ENCODE data around the gene CHST3. TPM values are rescaled to one million over a fixed set of nuclear protein-coding genes. Genes with fewer than 3 reads are reported as not detected.
"Not testable (repeated sequence)": the region's sequence is repeated elsewhere in the genome, so short reads cannot be mapped to it uniquely, and the experiment has no call there.

Gene CHST3, protein sequence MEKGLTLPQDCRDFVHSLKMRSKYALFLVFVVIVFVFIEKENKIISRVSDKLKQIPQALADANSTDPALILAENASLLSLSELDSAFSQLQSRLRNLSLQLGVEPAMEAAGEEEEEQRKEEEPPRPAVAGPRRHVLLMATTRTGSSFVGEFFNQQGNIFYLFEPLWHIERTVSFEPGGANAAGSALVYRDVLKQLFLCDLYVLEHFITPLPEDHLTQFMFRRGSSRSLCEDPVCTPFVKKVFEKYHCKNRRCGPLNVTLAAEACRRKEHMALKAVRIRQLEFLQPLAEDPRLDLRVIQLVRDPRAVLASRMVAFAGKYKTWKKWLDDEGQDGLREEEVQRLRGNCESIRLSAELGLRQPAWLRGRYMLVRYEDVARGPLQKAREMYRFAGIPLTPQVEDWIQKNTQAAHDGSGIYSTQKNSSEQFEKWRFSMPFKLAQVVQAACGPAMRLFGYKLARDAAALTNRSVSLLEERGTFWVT
- total RNA-seq: under 1 TPM in 1 of 2 experiments, not detected in 1; 0.05 TPM

DNA sequence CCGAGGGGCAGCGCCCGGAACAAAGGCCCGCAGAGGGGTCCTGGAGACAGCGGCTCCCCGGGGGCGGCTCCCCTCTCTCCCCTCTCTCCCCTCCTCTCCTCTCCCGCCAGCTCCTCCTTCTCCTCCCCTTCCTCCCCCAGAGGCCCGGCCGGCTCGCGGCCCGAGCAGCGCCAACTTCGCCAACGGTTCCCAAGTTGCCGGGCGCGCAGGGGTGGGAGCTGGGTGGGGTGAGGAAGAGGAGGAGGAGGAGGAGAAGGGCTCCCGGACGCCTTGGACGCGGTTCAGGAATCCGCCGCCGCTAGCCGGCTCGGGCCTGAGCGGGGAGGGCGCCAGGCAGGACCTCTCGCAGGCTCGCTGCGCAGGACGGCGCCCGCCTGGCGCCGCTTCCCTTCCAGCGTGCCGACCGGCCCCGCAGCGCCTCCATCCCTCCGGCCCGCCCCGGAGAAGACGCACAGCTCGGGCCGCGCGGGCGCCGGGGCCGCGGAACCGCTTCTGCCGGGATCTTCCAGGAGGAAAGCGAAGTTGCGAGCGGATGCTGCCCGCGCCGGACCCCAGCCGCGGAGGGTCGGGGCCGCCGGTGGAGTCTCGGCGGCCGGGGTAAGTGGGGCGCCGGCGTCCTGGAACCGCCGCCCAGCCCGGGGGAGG lies at the start of gene CHST3:
CHST3 (plus strand) TSS at position 298 of the 645 bp plus-strand sequence. CDS start 41,448 bp downstream, outside the sequence.
- Mint-ChIP-seq H3K36me3 (no peaks in the 10 kb centered on the region), H3K4me3 (peak within 1 kb of the TSS; percentile 20), H3K4me1 (peaks cover 4% of the 10 kb centered on the region), H3K27me3 (peaks cover 78% of the 10 kb centered on the region), H3K9me3 (ENCODE audit: low read depth) (no peaks in the 10 kb centered on the region), H3K27ac (no peak within 1 kb of the TSS)
- ATAC-seq: peak; percentile 60
- CTCF ChIA-PET: no interaction called here
- DNase-seq: no peak

DNA sequence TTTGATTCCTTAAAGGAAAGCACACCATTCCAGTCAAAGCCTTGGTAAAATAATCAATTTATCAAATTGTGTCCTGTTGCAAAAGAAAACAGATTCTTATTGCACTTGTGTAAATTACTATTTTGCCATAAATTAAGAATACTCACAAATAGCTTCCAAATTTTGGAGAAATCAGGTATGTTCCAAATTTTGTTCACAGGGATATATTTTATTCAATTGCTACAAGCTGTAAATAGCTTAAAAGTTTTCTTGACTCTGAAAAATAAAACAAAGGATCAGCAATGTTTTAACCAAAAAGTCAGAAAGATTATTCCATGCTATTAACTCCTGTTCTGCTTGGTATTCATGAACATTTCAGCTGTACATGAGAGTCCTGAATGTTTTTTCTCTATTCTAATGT lies 47.4 kb upstream of the CHST3 start:
- H3K27ac Mint-ChIP-seq: no peak overlapping the region
- CTCF ChIA-PET: interaction anchor here (1.0 kb wide), 1 partner anchor 20 kb away, joined by 3 read pairs; no protein-coding TSS in a partner anchor
- no peaks in the 10 kb centered on the region for H3K36me3 Mint-ChIP-seq
- H3K4me1 Mint-ChIP-seq: no peaks in the 10 kb centered on the region
- no peak for ATAC-seq
- peaks cover 9% of the 10 kb centered on the region for H3K27me3 Mint-ChIP-seq
- H3K9me3 Mint-ChIP-seq (ENCODE audit: low read depth): peaks cover 2% of the 10 kb centered on the region
- no peak overlapping the region for H3K4me3 Mint-ChIP-seq
- DNase-seq: no peak

GRCh38 chr10:71918992-71919391 lies 45.2 kb upstream of the CHST3 start:
- no peak overlapping the region for H3K4me3 Mint-ChIP-seq
- ATAC-seq: no peak
- no peak for DNase-seq
- H3K36me3 Mint-ChIP-seq: no peaks in the 10 kb centered on the region
- H3K27me3 Mint-ChIP-seq: peaks cover 9% of the 10 kb centered on the region
- CTCF ChIA-PET: no interaction called here
- peaks cover 2% of the 10 kb centered on the region for H3K9me3 Mint-ChIP-seq (ENCODE audit: low read depth)
- H3K4me1 Mint-ChIP-seq: no peaks in the 10 kb centered on the region
- no peak overlapping the region for H3K27ac Mint-ChIP-seq

DNA sequence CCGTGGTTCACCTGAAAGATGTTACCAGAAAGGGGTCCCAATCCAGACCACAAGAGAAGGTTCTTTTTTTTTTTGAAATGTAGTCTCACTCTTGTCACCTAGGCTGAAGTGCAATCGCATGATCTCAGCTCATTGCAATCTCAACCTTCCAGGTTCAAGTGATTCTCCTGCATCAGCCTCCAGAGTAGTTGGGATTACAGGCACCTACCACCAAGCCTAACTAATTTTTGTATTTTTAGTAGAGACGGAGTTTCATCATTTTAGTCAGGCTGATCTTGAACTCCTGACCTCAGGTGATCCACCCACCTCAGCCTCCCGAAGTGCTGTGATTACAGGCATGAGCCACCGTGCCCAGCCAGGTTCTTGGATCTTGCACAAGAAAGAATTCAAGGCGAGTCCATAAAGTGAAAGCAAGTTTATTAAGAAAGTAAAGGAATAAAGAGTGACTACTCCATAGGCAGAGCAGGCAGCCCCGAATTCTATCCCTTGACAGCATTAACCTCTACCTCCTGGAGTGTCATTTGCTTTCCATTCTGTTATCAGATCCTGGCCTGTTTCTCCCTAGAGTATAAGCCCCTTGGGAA lies 44.1 kb upstream of the CHST3 start:
- H3K36me3 Mint-ChIP-seq; H3K4me3 Mint-ChIP-seq; ATAC-seq; H3K27me3 Mint-ChIP-seq; DNase-seq; H3K4me1 Mint-ChIP-seq; H3K9me3 Mint-ChIP-seq (ENCODE audit: low read depth); CTCF ChIA-PET; H3K27ac Mint-ChIP-seq: not testable (repeated sequence)

DNA sequence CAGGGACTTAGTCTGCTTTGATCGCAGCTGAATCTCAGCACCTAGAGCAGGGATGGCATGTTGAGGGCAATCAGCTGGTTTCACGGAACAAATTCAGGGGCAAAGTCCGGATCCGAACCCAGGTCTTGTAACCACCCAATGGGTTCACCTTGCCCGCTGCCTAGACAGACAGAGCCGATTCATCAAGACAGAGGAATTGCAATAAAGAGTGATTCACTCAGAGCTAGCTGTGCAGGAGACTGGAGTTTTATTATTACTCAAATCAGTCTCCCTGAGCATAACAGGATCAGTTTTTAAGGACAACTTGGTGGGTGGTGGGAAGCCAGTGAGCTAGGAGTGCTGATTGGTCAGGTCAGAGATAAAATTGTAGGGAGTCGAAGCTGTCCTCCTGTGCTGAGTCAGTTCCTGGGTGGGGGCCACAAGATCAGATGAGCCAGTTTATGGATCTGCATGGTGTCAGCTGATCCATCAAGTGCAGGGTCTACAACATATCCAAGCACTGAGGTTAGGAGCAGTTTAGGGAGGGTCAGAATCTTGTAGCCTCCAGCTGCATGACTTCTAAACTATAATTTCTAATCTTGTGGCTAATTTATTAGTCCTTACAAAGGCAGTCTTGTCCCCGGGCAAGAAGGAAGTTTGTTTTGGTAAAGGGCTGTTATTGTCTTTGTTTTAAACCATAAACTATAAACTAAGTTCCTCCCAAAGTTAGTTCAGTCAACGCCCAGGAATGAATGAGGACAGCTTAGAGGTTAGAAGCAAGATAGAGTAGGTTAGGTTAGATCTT lies 43.5 kb upstream of the CHST3 start:
- Mint-ChIP-seq H3K36me3 (no peaks in the 10 kb centered on the region), H3K27me3 (peaks cover 9% of the 10 kb centered on the region), H3K9me3 (ENCODE audit: low read depth) (peaks cover 2% of the 10 kb centered on the region), H3K27ac (no peak overlapping the region), H3K4me1 (no peaks in the 10 kb centered on the region), H3K4me3 (no peak overlapping the region)
- DNase-seq (no peak), ATAC-seq (no peak)
- CTCF ChIA-PET: no interaction called here

GRCh38 chr10:71921324-71922027 lies 42.7 kb upstream of the CHST3 start:
- Mint-ChIP-seq H3K27ac (no peak overlapping the region), H3K9me3 (ENCODE audit: low read depth) (no peaks in the 10 kb centered on the region), H3K36me3 (no peaks in the 10 kb centered on the region), H3K27me3 (peaks cover 9% of the 10 kb centered on the region), H3K4me3 (no peak overlapping the region), H3K4me1 (no peaks in the 10 kb centered on the region)
- DNase-seq (no peak), ATAC-seq (no peak)
- CTCF ChIA-PET: no interaction called here

- H3K4me3 Mint-ChIP-seq: no peak overlapping the region
- CTCF ChIA-PET: no interaction called here
- peaks cover 7% of the 10 kb centered on the region for H3K27me3 Mint-ChIP-seq
- DNase-seq (no peak), ATAC-seq (no peak)
- H3K36me3 Mint-ChIP-seq: no peaks in the 10 kb centered on the region
- no peaks in the 10 kb centered on the region for H3K9me3 Mint-ChIP-seq (ENCODE audit: low read depth)
- H3K27ac Mint-ChIP-seq: no peak overlapping the region
- no peaks in the 10 kb centered on the region for H3K4me1 Mint-ChIP-seq
Measured at GRCh38 chr10:71923138-71923692, 41.0 kb upstream of the CHST3 start.

DNA sequence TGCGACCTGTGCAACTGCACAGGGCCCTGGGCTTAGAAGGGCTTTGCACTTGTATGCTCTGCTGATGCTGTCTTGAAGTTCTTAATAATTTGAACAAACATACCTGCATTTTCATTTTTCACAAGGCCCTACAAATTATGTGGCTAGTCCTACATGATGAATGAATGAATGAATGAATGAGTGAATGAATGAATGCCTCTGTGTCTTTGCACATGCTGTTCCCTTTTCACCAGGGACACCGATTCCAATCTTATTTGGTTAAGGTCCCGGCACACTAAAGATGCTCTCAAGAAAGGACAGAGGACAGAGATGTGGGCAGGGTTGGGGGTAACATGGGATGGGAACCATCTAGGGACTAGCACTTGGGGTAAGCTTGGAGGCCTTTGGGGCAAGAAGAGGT lies 39.4 kb upstream of the CHST3 start:
- H3K9me3 Mint-ChIP-seq (ENCODE audit: low read depth): no peaks in the 10 kb centered on the region
- H3K4me3 Mint-ChIP-seq: no peak overlapping the region
- ATAC-seq (no peak), DNase-seq (no peak)
- no peak overlapping the region for H3K27ac Mint-ChIP-seq
- H3K27me3 Mint-ChIP-seq: peaks cover 3% of the 10 kb centered on the region
- no peaks in the 10 kb centered on the region for H3K36me3 Mint-ChIP-seq
- no peaks in the 10 kb centered on the region for H3K4me1 Mint-ChIP-seq
- CTCF ChIA-PET: no interaction called here

- Mint-ChIP-seq H3K9me3 (ENCODE audit: low read depth) (no peaks in the 10 kb centered on the region), H3K4me1 (no peaks in the 10 kb centered on the region), H3K36me3 (no peaks in the 10 kb centered on the region), H3K27me3 (peaks cover 15% of the 10 kb centered on the region), H3K4me3 (no peak overlapping the region), H3K27ac (no peak overlapping the region)
- CTCF ChIA-PET: no interaction called here
- ATAC-seq: no peak
- DNase-seq: no peak
Measured at GRCh38 chr10:71927159-71927558, 37.0 kb upstream of the CHST3 start.

DNA sequence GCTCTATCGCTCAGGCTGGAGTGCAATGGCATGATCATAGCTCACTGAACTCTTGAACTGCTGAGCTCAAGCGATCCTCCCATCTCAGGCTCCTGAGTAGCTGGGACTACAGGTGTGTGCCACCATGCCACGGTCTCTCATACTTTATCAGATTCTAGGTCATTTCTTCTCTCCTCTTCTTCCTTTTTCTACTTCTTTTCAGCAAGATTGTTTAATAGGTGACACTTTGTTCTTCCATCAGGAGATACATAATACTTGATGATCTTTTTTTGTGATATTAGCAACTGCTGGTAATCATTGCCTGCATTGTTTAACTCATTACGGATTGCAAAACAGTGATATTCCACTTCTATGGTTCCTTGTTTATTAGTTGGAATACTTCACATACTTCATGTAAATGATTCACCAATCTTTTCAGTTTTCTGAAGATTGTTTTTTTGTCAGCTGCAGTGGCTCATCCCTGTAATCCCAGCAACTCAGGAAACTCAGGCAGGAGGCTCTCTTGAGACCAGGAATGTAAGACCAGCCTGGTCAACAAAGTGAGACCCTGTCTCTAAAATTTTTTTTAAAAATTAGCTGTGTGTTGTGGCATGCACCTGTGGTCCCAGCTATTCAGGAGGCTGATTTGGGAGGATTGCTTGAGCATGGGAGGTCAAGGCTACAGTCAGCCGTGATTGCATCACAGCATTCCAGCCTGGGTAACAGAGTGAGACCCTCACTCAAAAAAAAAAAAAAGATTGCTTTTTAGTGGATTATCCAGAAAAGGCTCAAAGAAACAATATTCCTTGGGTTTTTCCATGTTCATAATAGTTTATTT lies 36.2 kb upstream of the CHST3 start:
- Mint-ChIP-seq H3K27ac (no peak overlapping the region), H3K36me3 (no peaks in the 10 kb centered on the region), H3K4me3 (no peak overlapping the region), H3K4me1 (no peaks in the 10 kb centered on the region), H3K27me3 (peaks cover 19% of the 10 kb centered on the region), H3K9me3 (ENCODE audit: low read depth) (no peaks in the 10 kb centered on the region)
- ATAC-seq (no peak), DNase-seq (no peak)
- CTCF ChIA-PET: no interaction called here

DNA sequence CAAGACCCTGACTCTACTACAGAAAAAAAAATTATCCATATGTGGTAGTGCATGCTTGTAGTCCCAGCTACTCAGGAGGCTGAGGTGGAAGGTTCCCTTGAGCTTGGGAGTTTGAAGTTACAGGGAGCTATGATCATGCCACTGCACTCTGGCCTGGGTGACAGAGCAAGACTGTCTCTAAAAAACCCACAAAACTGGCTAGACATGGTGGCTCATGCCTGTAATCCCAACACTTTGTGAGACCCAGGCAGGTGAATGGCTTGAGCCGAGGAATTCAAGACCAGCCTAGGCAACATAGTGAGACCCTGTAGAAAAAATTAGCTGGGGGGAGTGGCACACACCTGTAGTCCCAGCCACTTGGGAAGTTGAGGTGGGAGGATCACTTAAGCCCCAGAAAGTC lies 32.9 kb upstream of the CHST3 start:
- Mint-ChIP-seq H3K9me3 (ENCODE audit: low read depth) (no peaks in the 10 kb centered on the region), H3K36me3 (no peaks in the 10 kb centered on the region), H3K27ac (no peak overlapping the region), H3K27me3 (peaks cover 38% of the 10 kb centered on the region), H3K4me1 (peaks cover 10% of the 10 kb centered on the region), H3K4me3 (no peak overlapping the region)
- DNase-seq (no peak), ATAC-seq (no peak)
- CTCF ChIA-PET: no interaction called here

DNA sequence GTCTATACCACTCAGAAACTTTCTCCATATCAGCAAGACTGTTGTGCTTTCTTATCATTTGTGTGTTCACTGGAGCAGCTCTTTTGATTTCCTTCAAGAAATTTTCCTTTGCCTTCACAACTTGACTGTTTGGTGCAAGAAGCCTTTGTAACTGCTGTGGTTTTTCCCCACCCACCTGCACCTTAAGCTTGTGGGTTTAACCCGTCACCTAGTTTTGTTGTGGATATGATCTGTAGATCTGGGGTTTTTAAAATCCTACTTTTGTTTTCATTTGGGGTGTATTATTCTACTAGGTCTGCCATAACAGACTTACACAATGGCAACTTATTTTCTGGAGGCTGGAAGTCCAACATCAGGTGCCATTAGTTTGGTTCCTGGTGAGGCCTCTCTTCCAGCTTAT lies 30.5 kb upstream of the CHST3 start:
- ATAC-seq: no peak

More for the DNA sequence above, 30.5 kb upstream of the CHST3 start:
- CTCF ChIA-PET: interaction anchor here (0.7 to 1.2 kb wide), 2 partner anchors 37 to 1031 kb away, joined by 3 read pairs; no protein-coding TSS in a partner anchor
- Mint-ChIP-seq H3K4me3 (no peak overlapping the region), H3K36me3 (peaks cover 8% of the 10 kb centered on the region), H3K27me3 (peaks cover 51% of the 10 kb centered on the region), H3K9me3 (ENCODE audit: low read depth) (no peaks in the 10 kb centered on the region), H3K27ac (no peak overlapping the region), H3K4me1 (peaks cover 10% of the 10 kb centered on the region)
- DNase-seq: no peak
